T-helper 2 cell (primary cell): Measurements from ENCODE around the gene INPP5D.

Source experiments
- DNase-seq, 5 experiments: peaks; one replicate each; pipeline versions ENCODE4 v3.0.0 to v3.0.0-alpha.2; 2012 to 2022

The INPP5D gene

GRCh38 chr2:233075966-233076339 lies 15.8 kb downstream of the INPP5D start:
- DNase-seq, result peak in 2 of 5 experiments; percentile 54 to 86

- DNase-seq, result peak in 2 of 5 experiments; percentile 73 to 89
Measured at GRCh38 chr2:233076749-233077148, 16.6 kb downstream of the INPP5D start.

GRCh38 chr2:233079473-233079877 lies 19.3 kb downstream of the INPP5D start:
- DNase-seq, result peak in 2 of 5 experiments; percentile 62 to 74

GRCh38 chr2:233079953-233080835 lies 20.1 kb downstream of the INPP5D start:
- peak in 1 of 5 experiments; percentile 59 for DNase-seq

- DNase-seq, result no peak
Measured at GRCh38 chr2:233080836-233081229, 20.7 kb downstream of the INPP5D start.

GRCh38 chr2:233081232-233081730 lies 21.1 kb downstream of the INPP5D start:
- DNase-seq, result peak in 2 of 5 experiments; percentile 42 to 92

GRCh38 chr2:233081731-233082221 lies 21.6 kb downstream of the INPP5D start:
- no peak for DNase-seq

GRCh38 chr2:233082222-233082930 lies 22.2 kb downstream of the INPP5D start:
- peak in 1 of 5 experiments; percentile 85 for DNase-seq

GRCh38 chr2:233082931-233083755 lies 23.0 kb downstream of the INPP5D start:
- DNase-seq, result no peak

GRCh38 chr2:233083782-233084181 lies 23.6 kb downstream of the INPP5D start:
- peak in 1 of 5 experiments; percentile 37 for DNase-seq

GRCh38 chr2:233084488-233084887 lies 24.3 kb downstream of the INPP5D start:
- peak in 2 of 5 experiments; percentile 44 to 90 for DNase-seq

- peak in 1 of 5 experiments; percentile 38 for DNase-seq
Measured at GRCh38 chr2:233085037-233085838, 25.1 kb downstream of the INPP5D start.

GRCh38 chr2:233085839-233086150 lies 25.7 kb downstream of the INPP5D start:
- no peak for DNase-seq

GRCh38 chr2:233087713-233088112 lies 27.6 kb downstream of the INPP5D start:
- DNase-seq, result no peak

- no peak for DNase-seq
Measured at GRCh38 chr2:233088972-233089345, 28.8 kb downstream of the INPP5D start.

- no peak for DNase-seq
Measured at GRCh38 chr2:233089851-233090250, 29.7 kb downstream of the INPP5D start.

- DNase-seq, result no peak
Measured at GRCh38 chr2:233090879-233091278, 30.7 kb downstream of the INPP5D start.

- DNase-seq, result no peak
Measured at GRCh38 chr2:233091595-233092375, 31.6 kb downstream of the INPP5D start.

- no peak for DNase-seq
Measured at GRCh38 chr2:233092432-233093165, 32.5 kb downstream of the INPP5D start.

- no peak for DNase-seq
Measured at GRCh38 chr2:233093166-233093448, 33.0 kb downstream of the INPP5D start.
